GM23248 (cell line): ENCODE measurements around the gene BRINP1.

Experiments
- EZH2 ChIP-seq: fragments of 200-600 bp; sonication (generic); IDR thresholded peaks from 2 replicates; pipeline ENCODE4 v1.6.1; 2018; ENCODE audit warnings: antibody characterized with exemption, mild to moderate bottlenecking; ENCODE audit not compliant: insufficient read depth, poor library complexity, severe bottlenecking
- EZH2phosphoT487 ChIP-seq: fragments of 200-600 bp; sonication (generic); IDR thresholded peaks from 2 replicates; pipeline ENCODE4 v1.6.1; 2018; ENCODE audit warnings: antibody characterized with exemption, moderate library complexity, mild to moderate bottlenecking, low read depth; ENCODE audit not compliant: insufficient read depth

- TF ChIP-seq EZH2 (no peak), EZH2phosphoT487 (no peak)
These were observed 251.8 kb downstream of the BRINP1 start for GRCh38 chr9:119117409-119117808.
